HG02981 (cell line): Measurements from ENCODE around the gene ADAMTS4.
"Not testable (repeated sequence)": the region's sequence is repeated elsewhere in the genome, so short reads cannot be mapped to it uniquely, and the experiment has no call there.

Experiments used
- ATAC-seq: cut with Tn5 transposase; IDR thresholded peaks from one replicate; pipeline ENCODE4 v1.9.1; 2021; ENCODE audit warnings: mild to moderate bottlenecking, moderate library complexity; ENCODE audit not compliant: unreplicated experiment

Gene ADAMTS4

GRCh38 chr1:161198897-161199431 is at the start of gene ADAMTS4:
Gene ADAMTS4, minus strand, starts transcription at chr1:161199054. Its CDS starts 427 bp downstream, at chr1:161198627.
- no peak for ATAC-seq

- ATAC-seq = no peak
Observed at GRCh38 chr1:161244888-161245287, 46.0 kb upstream of the ADAMTS4 start.

GRCh38 chr1:161242313-161242712 is 43.5 kb upstream of the ADAMTS4 start:
- no peak for ATAC-seq

GRCh38 chr1:161241682-161242081 is 42.8 kb upstream of the ADAMTS4 start:
- no peak for ATAC-seq

- ATAC-seq = no peak
Observed at GRCh38 chr1:161238039-161238473, 39.2 kb upstream of the ADAMTS4 start, which contains the start of gene NR1I3. Gene NR1I3, minus strand, starts transcription at chr1:161238203. Its CDS starts 1,638 bp downstream, at chr1:161236565.

GRCh38 chr1:161235957-161236775 is 37.3 kb upstream of the ADAMTS4 start:
- no peak for ATAC-seq

GRCh38 chr1:161233102-161233501 is 34.2 kb upstream of the ADAMTS4 start:
- ATAC-seq = no peak

GRCh38 chr1:161230762-161231161 is 31.9 kb upstream of the ADAMTS4 start:
- ATAC-seq = no peak

GRCh38 chr1:161229896-161230295 is 31.0 kb upstream of the ADAMTS4 start:
- no peak for ATAC-seq

- ATAC-seq = no peak
Observed at GRCh38 chr1:161228032-161228431, 29.2 kb upstream of the ADAMTS4 start.

GRCh38 chr1:161227196-161227871 is 28.5 kb upstream of the ADAMTS4 start:
- ATAC-seq = peak; percentile 40

- no peak for ATAC-seq
Observed at GRCh38 chr1:161226759-161227158, 27.9 kb upstream of the ADAMTS4 start.

- no peak for ATAC-seq
Observed at GRCh38 chr1:161226320-161226711, 27.5 kb upstream of the ADAMTS4 start.

GRCh38 chr1:161225534-161226319 is 26.9 kb upstream of the ADAMTS4 start, which contains the start of gene TOMM40L:
Gene TOMM40L, plus strand, starts transcription at chr1:161226060. Its CDS starts 430 bp downstream, at chr1:161226490.
- peak; percentile 96 for ATAC-seq

- no peak for ATAC-seq
Observed at GRCh38 chr1:161225178-161225533, 26.3 kb upstream of the ADAMTS4 start.

GRCh38 chr1:161224695-161225087 is 25.8 kb upstream of the ADAMTS4 start:
- ATAC-seq = not testable (repeated sequence)

- ATAC-seq = no peak
Observed at GRCh38 chr1:161223805-161224694, 25.2 kb upstream of the ADAMTS4 start.

- no peak for ATAC-seq
Observed at GRCh38 chr1:161222175-161223019, 23.5 kb upstream of the ADAMTS4 start.

GRCh38 chr1:161220002-161220401 is 21.1 kb upstream of the ADAMTS4 start:
- ATAC-seq = no peak
